ENCODE measurements around the gene ZNF850. TPM values are rescaled to one million over a fixed set of nuclear protein-coding genes. Genes with fewer than 3 reads are reported as not detected.
A peak's percentile ranks its signal among the peaks of the same experiment; 100 is the strongest.
"Not testable (repeated sequence)": the region's sequence is repeated elsewhere in the genome, so short reads cannot be mapped to it uniquely, and the experiment has no call there.

The ZNF850 gene
- total RNA-seq, 5 donors from 2014 or later (not counting 1 experiment from before 2014, with no cell fraction given), result 1.5 to 5.7 (median 4.7) TPM

DNA sequence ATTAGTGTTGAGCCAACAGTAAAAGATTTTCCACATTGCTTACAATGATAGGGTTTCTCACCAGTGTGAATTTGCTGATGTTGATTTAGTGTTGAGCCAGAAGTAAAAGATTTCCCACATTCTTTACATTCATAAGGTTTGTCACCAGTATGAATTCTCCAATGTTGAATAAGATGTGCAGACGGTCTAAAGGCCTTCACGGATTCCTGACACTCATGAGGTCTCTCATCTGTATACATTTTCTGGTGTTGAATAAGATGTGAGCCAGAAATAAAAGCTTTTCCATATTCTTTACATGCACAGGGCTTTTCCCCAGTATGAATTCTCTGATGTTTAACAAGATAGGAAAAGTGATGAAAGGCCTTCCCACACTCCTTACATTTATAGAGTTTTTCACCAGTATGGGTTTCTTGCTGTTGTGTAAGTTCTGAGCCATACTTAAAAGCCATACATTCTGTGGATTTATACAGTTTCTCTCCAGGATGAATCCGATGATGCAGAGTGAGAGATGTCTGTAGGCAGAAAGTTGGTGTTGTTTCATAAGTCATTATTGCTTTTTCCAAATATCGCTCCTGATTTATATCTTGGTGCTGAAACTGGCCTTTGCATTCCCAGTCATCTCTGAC lies 22.4 kb downstream of the ZNF850 start:
- WGBS (ENCODE audit: insufficient coverage), result no CpG with 5 or more reads among the region's 4 CpGs
- Histone ChIP-seq H3K27me3 (replicated peaks in 1 of 2; ENCODE audit: control insufficient read depth in 2 of 2, extremely low read depth in 1 of 2, insufficient read depth in 2 of 2, low read length in 1 of 2) (no peaks in the 10 kb centered on the region), H3K9me3 (peaks cover 42% of the 10 kb centered on the region), H3K36me3 (ENCODE audit: control insufficient read depth in 2 of 2, extremely low read depth in 1 of 2, insufficient read depth in 1 of 2, low read length in 1 of 2) (peaks cover 21 to 23% of the 10 kb centered on the region in 2 donors), H3K4me1 (ENCODE audit: control insufficient read depth in 1 of 2, extremely low read depth in 1 of 2, insufficient read depth in 2 of 2, low read length in 2 of 2) (no peaks in the 10 kb centered on the region), H3K27ac (ENCODE audit: low read length) (no peak overlapping the region), H3K4me3 (ENCODE audit: control insufficient read depth in 1 of 2, extremely low read depth in 1 of 2, low read length in 1 of 2) (no peak overlapping the region)
- Mint-ChIP-seq H3K36me3 (peaks cover 82% of the 10 kb centered on the region), H3K4me1 (no peaks in the 10 kb centered on the region), H3K27me3 (no peaks in the 10 kb centered on the region), H3K27ac (no peak overlapping the region), H3K4me3 (peak overlapping the region in 1 of 3 donors; percentile 6), H3K9me3 (peaks cover 8 to 62% (median 59%) of the 10 kb centered on the region in 3 donors)
- CTCF ChIA-PET, result no interaction called here
- ATAC-seq (replicated peaks in 1 of 4) (no peak), DNase-seq (no peak)
- POLR2A ChIA-PET, result no interaction called here

GRCh38 chr19:36749613-36750012 lies 23.0 kb downstream of the ZNF850 start:
- Histone ChIP-seq H3K36me3 (ENCODE audit: control insufficient read depth in 2 of 2, extremely low read depth in 1 of 2, insufficient read depth in 1 of 2, low read length in 1 of 2) (peaks cover 16 to 23% of the 10 kb centered on the region in 2 donors), H3K9me3 (peaks cover 42% of the 10 kb centered on the region)
- Mint-ChIP-seq H3K9me3 (peaks cover 8 to 59% (median 58%) of the 10 kb centered on the region in 3 donors), H3K36me3 (peaks cover 82% of the 10 kb centered on the region)
- WGBS (ENCODE audit: insufficient coverage), result 100% methylated on average over 2 of the region's 8 CpGs
- CTCF ChIA-PET; H3K27me3 Mint-ChIP-seq; ATAC-seq (replicated peaks in 1 of 4); DNase-seq; H3K4me3 ChIP-seq (ENCODE audit: control insufficient read depth in 1 of 2, extremely low read depth in 1 of 2, low read length in 1 of 2); H3K27me3 ChIP-seq (replicated peaks in 1 of 2; ENCODE audit: control insufficient read depth in 2 of 2, extremely low read depth in 1 of 2, insufficient read depth in 2 of 2, low read length in 1 of 2); H3K4me1 Mint-ChIP-seq; H3K27ac ChIP-seq (ENCODE audit: low read length); H3K27ac Mint-ChIP-seq; H3K4me3 Mint-ChIP-seq; H3K4me1 ChIP-seq (ENCODE audit: control insufficient read depth in 1 of 2, extremely low read depth in 1 of 2, insufficient read depth in 2 of 2, low read length in 2 of 2); POLR2A ChIA-PET: not testable (repeated sequence)

DNA sequence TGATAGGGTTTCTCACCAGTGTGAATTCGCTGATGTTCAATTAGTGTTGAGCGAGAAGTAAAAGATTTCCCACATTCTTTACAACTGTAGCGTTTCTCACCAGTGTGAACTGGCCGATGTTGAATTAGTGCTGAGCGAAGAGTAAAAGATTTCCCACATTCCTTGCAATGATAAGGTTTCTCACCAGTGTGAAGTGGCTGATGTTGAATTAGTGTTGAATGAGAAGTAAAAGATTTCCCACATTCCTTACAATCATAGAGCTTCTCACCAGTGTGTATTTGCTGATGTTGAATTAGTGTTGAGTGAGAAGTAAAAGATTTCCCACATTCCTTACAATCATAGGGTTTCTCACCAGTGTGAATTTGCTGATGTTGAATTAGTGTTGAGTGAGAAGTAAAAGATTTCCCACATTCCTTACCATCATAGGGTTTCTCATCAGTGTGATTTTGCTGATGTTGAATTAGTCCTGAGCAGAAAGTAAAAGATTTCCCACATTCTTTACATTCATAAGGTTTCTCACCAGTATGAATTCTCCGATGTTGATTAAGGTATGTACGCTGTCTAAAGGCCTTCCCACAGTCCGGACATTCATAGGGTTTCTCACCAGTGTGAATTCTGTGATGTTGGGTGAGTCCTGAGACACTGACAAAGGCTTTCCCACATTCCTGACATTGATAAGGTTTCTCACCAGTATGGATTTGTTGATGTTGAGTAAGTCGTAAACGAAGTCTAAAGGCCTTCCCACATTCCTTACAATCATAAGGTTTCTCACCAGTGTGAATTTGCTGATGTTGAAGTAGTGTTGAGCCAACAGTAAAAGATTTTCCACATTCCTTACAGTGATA lies 24.0 kb downstream of the ZNF850 start:
- no peak overlapping the region for H3K4me3 ChIP-seq (ENCODE audit: control insufficient read depth in 1 of 2, extremely low read depth in 1 of 2, low read length in 1 of 2)
- peaks cover 76% of the 10 kb centered on the region for H3K36me3 Mint-ChIP-seq
- no peaks in the 10 kb centered on the region for H3K4me1 ChIP-seq (ENCODE audit: control insufficient read depth in 1 of 2, extremely low read depth in 1 of 2, insufficient read depth in 2 of 2, low read length in 2 of 2)
- CTCF ChIA-PET, result no interaction called here
- no peak for DNase-seq
- POLR2A ChIA-PET, result no interaction called here
- H3K27me3 ChIP-seq (replicated peaks in 1 of 2; ENCODE audit: control insufficient read depth in 2 of 2, extremely low read depth in 1 of 2, insufficient read depth in 2 of 2, low read length in 1 of 2), result no peaks in the 10 kb centered on the region
- H3K4me1 Mint-ChIP-seq, result no peaks in the 10 kb centered on the region
- H3K36me3 ChIP-seq (ENCODE audit: control insufficient read depth in 2 of 2, extremely low read depth in 1 of 2, insufficient read depth in 1 of 2, low read length in 1 of 2), result peaks cover 16 to 21% of the 10 kb centered on the region in 2 donors
- H3K27ac Mint-ChIP-seq, result no peak overlapping the region
- no peak overlapping the region for H3K4me3 Mint-ChIP-seq
- H3K27me3 Mint-ChIP-seq, result no peaks in the 10 kb centered on the region
- peaks cover 41% of the 10 kb centered on the region for H3K9me3 ChIP-seq
- H3K9me3 Mint-ChIP-seq, result peaks cover 8 to 60% (median 50%) of the 10 kb centered on the region in 3 donors
- ATAC-seq (replicated peaks in 1 of 4), result no peak
- WGBS (ENCODE audit: insufficient coverage), result no CpG with 5 or more reads among the region's 10 CpGs
- no peak overlapping the region for H3K27ac ChIP-seq (ENCODE audit: low read length)

DNA sequence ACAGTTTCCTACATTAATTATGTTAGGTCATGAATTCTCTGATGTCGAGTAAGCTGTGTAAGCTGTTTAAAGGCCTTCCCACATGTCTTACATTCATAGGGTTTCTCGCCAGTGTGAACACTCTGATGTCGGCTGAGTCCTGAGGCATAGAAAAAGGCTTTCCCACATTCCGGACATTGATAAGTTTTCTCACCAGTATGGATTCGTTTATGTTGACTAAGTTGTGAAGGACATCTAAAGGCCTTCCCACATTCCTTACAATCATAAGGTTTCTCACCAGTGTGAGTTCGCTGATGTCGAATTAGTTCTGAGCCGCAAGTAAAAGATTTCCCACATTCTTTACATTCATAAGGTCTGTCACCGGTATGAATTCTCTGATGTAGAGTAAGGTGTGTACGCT lies 24.9 kb downstream of the ZNF850 start:
- Histone ChIP-seq H3K36me3 (ENCODE audit: control insufficient read depth in 2 of 2, extremely low read depth in 1 of 2, insufficient read depth in 1 of 2, low read length in 1 of 2) (peaks cover 10 to 20% of the 10 kb centered on the region in 2 donors), H3K27ac (ENCODE audit: low read length) (no peak overlapping the region), H3K4me1 (ENCODE audit: control insufficient read depth in 1 of 2, extremely low read depth in 1 of 2, insufficient read depth in 2 of 2, low read length in 2 of 2) (no peaks in the 10 kb centered on the region), H3K9me3 (peaks cover 39% of the 10 kb centered on the region), H3K27me3 (replicated peaks in 1 of 2; ENCODE audit: control insufficient read depth in 2 of 2, extremely low read depth in 1 of 2, insufficient read depth in 2 of 2, low read length in 1 of 2) (no peaks in the 10 kb centered on the region), H3K4me3 (ENCODE audit: control insufficient read depth in 1 of 2, extremely low read depth in 1 of 2, low read length in 1 of 2) (no peak overlapping the region)
- no peak for DNase-seq
- Mint-ChIP-seq H3K4me1 (no peaks in the 10 kb centered on the region), H3K4me3 (no peak overlapping the region), H3K27ac (no peak overlapping the region), H3K27me3 (no peaks in the 10 kb centered on the region), H3K9me3 (peaks cover 8 to 62% (median 52%) of the 10 kb centered on the region in 3 donors), H3K36me3 (peaks cover 70% of the 10 kb centered on the region)
- WGBS (ENCODE audit: insufficient coverage), result no CpG with 5 or more reads among the region's 10 CpGs
- ATAC-seq (replicated peaks in 1 of 4), result no peak
- ChIA-PET POLR2A (no interaction called here), CTCF (no interaction called here)

- Mint-ChIP-seq H3K4me3 (no peak overlapping the region), H3K9me3 (peaks cover 4 to 60% (median 49%) of the 10 kb centered on the region in 3 donors), H3K27me3 (no peaks in the 10 kb centered on the region), H3K27ac (no peak overlapping the region), H3K36me3 (peaks cover 62% of the 10 kb centered on the region), H3K4me1 (no peaks in the 10 kb centered on the region)
- H3K27ac ChIP-seq (ENCODE audit: low read length), result no peak overlapping the region
- ChIA-PET POLR2A (no interaction called here), CTCF (no interaction called here)
- ATAC-seq (replicated peaks in 1 of 4), result no peak
- 100% methylated on average over 2 of the region's 4 CpGs for WGBS (ENCODE audit: insufficient coverage)
- no peaks in the 10 kb centered on the region for H3K4me1 ChIP-seq (ENCODE audit: control insufficient read depth in 1 of 2, extremely low read depth in 1 of 2, insufficient read depth in 2 of 2, low read length in 2 of 2)
- peaks cover 34% of the 10 kb centered on the region for H3K9me3 ChIP-seq
- peaks cover 10 to 17% of the 10 kb centered on the region in 2 donors for H3K36me3 ChIP-seq (ENCODE audit: control insufficient read depth in 2 of 2, extremely low read depth in 1 of 2, insufficient read depth in 1 of 2, low read length in 1 of 2)
- DNase-seq, result no peak
- H3K4me3 ChIP-seq (ENCODE audit: control insufficient read depth in 1 of 2, extremely low read depth in 1 of 2, low read length in 1 of 2), result no peak overlapping the region
- H3K27me3 ChIP-seq (replicated peaks in 1 of 2; ENCODE audit: control insufficient read depth in 2 of 2, extremely low read depth in 1 of 2, insufficient read depth in 2 of 2, low read length in 1 of 2), result no peaks in the 10 kb centered on the region
Observed at GRCh38 chr19:36745870-36746269, 26.7 kb downstream of the ZNF850 start.

GRCh38 chr19:36736166-36736565 lies 36.4 kb downstream of the ZNF850 start:
- POLR2A ChIA-PET; H3K4me3 Mint-ChIP-seq; ATAC-seq (replicated peaks in 1 of 4): not testable (repeated sequence)

More at GRCh38 chr19:36736166-36736565, 36.4 kb downstream of the ZNF850 start:
- H3K27me3 Mint-ChIP-seq; DNase-seq; H3K27ac Mint-ChIP-seq; H3K27ac ChIP-seq (ENCODE audit: low read length); CTCF ChIA-PET; H3K36me3 ChIP-seq (ENCODE audit: control insufficient read depth in 2 of 2, extremely low read depth in 1 of 2, insufficient read depth in 1 of 2, low read length in 1 of 2); H3K4me1 Mint-ChIP-seq; H3K27me3 ChIP-seq (replicated peaks in 1 of 2; ENCODE audit: control insufficient read depth in 2 of 2, extremely low read depth in 1 of 2, insufficient read depth in 2 of 2, low read length in 1 of 2); H3K4me1 ChIP-seq (ENCODE audit: control insufficient read depth in 1 of 2, extremely low read depth in 1 of 2, insufficient read depth in 2 of 2, low read length in 2 of 2); H3K4me3 ChIP-seq (ENCODE audit: control insufficient read depth in 1 of 2, extremely low read depth in 1 of 2, low read length in 1 of 2): not testable (repeated sequence)
- Mint-ChIP-seq H3K9me3 (peaks cover 49 to 74% (median 62%) of the 10 kb centered on the region in 3 donors), H3K36me3 (peaks cover 75% of the 10 kb centered on the region)
- peaks cover 24% of the 10 kb centered on the region for H3K9me3 ChIP-seq
- no CpG with 5 or more reads among the region's 9 CpGs for WGBS (ENCODE audit: insufficient coverage)

All from T-cell (primary cell).